Hematopoietic multipotent progenitor cell treated with erythropoietin and hydrocortisone succinate and interleukin-3 and kit ligand, for 17 days (in vitro differentiated cells): ENCODE measurements around the gene ELOVL3.
A peak's percentile ranks its signal among the peaks of the same experiment; 100 is the strongest.
"Not testable (repeated sequence)": the region's sequence is repeated elsewhere in the genome, so short reads cannot be mapped to it uniquely, and the experiment has no call there.

Source experiments
- DNase-seq: peaks from one replicate; pipeline ENCODE4 v3.0.0-alpha.2; 2015; ENCODE audit warnings: low spot score

Gene ELOVL3

GRCh38 chr10:102227050-102227449 lies 951 bp downstream of the ELOVL3 start:
- DNase-seq, result no peak

- DNase-seq, result peak; percentile 86
Observed at GRCh38 chr10:102229810-102230263, 3.7 kb downstream of the ELOVL3 start.

- DNase-seq, result peak; percentile 22
Observed at GRCh38 chr10:102230264-102230860, 4.3 kb downstream of the ELOVL3 start.

- DNase-seq, result no peak
Observed at GRCh38 chr10:102230861-102231356, 4.8 kb downstream of the ELOVL3 start.

- peak; percentile 68 for DNase-seq
Observed at GRCh38 chr10:102231357-102232318, 5.5 kb downstream of the ELOVL3 start.

GRCh38 chr10:102233997-102234396 lies 7.9 kb downstream of the ELOVL3 start:
- no peak for DNase-seq

- DNase-seq, result no peak
Observed at GRCh38 chr10:102234888-102235597, 8.9 kb downstream of the ELOVL3 start.

GRCh38 chr10:102235598-102235920 lies 9.5 kb downstream of the ELOVL3 start:
- DNase-seq, result no peak

- no peak for DNase-seq
Observed at GRCh38 chr10:102236006-102236405, 9.9 kb downstream of the ELOVL3 start.

GRCh38 chr10:102237711-102238252 lies 11.7 kb downstream of the ELOVL3 start:
- DNase-seq, result no peak

GRCh38 chr10:102240467-102241031 lies 14.4 kb downstream of the ELOVL3 start:
- DNase-seq, result no peak

- no peak for DNase-seq
Observed at GRCh38 chr10:102241032-102241443, 14.9 kb downstream of the ELOVL3 start.

- peak; percentile 96 for DNase-seq
Observed at GRCh38 chr10:102241444-102242117, 15.5 kb downstream of the ELOVL3 start, which contains the start of gene PITX3. Gene PITX3, minus strand, starts transcription at chr10:102241512. Its CDS starts 9,432 bp downstream, at chr10:102232080.

GRCh38 chr10:102242118-102242485 lies 16.0 kb downstream of the ELOVL3 start:
- DNase-seq, result no peak

- DNase-seq, result no peak
Observed at GRCh38 chr10:102243309-102243708, 17.2 kb downstream of the ELOVL3 start.

- peak; percentile 99 for DNase-seq
Observed at GRCh38 chr10:102245082-102245931, 19.2 kb downstream of the ELOVL3 start, which contains the start of gene GBF1. Gene GBF1, plus strand, starts transcription at chr10:102245532. Its CDS starts 13,407 bp downstream, at chr10:102258939.

GRCh38 chr10:102245932-102246251 lies 19.8 kb downstream of the ELOVL3 start:
- DNase-seq, result no peak

- peak; percentile 37 for DNase-seq
Observed at GRCh38 chr10:102246261-102246660, 20.2 kb downstream of the ELOVL3 start.

GRCh38 chr10:102247734-102248133 lies 21.6 kb downstream of the ELOVL3 start:
- no peak for DNase-seq

- not testable (repeated sequence) for DNase-seq
Observed at GRCh38 chr10:102252508-102252907, 26.4 kb downstream of the ELOVL3 start.
